Breast epithelium (tissue), 4 donors: ENCODE results near the gene DAB2IP. TPM values are rescaled to one million over a fixed set of nuclear protein-coding genes. Genes with fewer than 3 reads are reported as not detected.

ENCODE experiments used
- DNase-seq, 2 donors: peaks; one replicate each; pipeline ENCODE4 v3.0.0-alpha.2; 2019; ENCODE audit warnings: low spot score in 2 of 2
- H3K27ac ChIP-seq, 2 donors: fragments of 200-600 bp; sonication (generic) in 1 of 2; one replicate each; pipeline ENCODE4 v1.5.1; 2016 to 2019; ENCODE audit warnings: mild to moderate bottlenecking in 1 of 2
- H3K27me3 ChIP-seq, 2 donors: fragments of 200-600 bp; sonication (generic) in 1 of 2; one replicate each; pipeline versions ENCODE4 v1.5.1 to v1.6.0; 2017 to 2019; ENCODE audit warnings: control low read depth in 1 of 2, mild to moderate bottlenecking in 1 of 2
- H3K36me3 ChIP-seq: fragments of 200-600 bp; one replicate; pipeline ENCODE4 v1.5.1; 2019
- H3K4me1 ChIP-seq, 2 donors: fragments of 200-600 bp; sonication (generic); one replicate each; pipeline ENCODE4 v1.5.1; 2016 to 2019; ENCODE audit warnings: control low read depth in 1 of 2
- H3K4me3 ChIP-seq, 3 donors: fragments of 200-600 bp; sonication (generic); 1 replicate in 2 of 3; 2 replicates in 1 of 3; pipeline ENCODE4 v1.5.1; 2016 to 2019; ENCODE audit warnings: mild to moderate bottlenecking in 3 of 3, moderate library complexity in 2 of 3
- H3K9me3 ChIP-seq, 2 donors: fragments of 200-600 bp; sonication (generic) in 1 of 2; one replicate each; pipeline ENCODE4 v1.5.1; 2016 to 2019; ENCODE audit warnings: control low read depth in 1 of 2
- CTCF ChIP-seq, 3 donors: fragments of 450-650 bp; IDR thresholded peaks; one replicate each; pipeline ENCODE4 v1.5.1; 2016 to 2017; ENCODE audit warnings: antibody characterized with exemption in 3 of 3, mild to moderate bottlenecking in 3 of 3, moderate library complexity in 3 of 3
- POLR2A ChIP-seq: fragments of 450-650 bp; IDR thresholded peaks from one replicate; pipeline ENCODE4 v1.6.1; 2016; ENCODE audit warnings: antibody characterized with exemption, mild to moderate bottlenecking, moderate library complexity
- POLR2AphosphoS5 ChIP-seq, 3 donors: sonication (generic); formaldehyde crosslinking; IDR thresholded peaks; one replicate each; pipeline ENCODE4 v1.6.1; 2017; ENCODE audit warnings: antibody characterized with exemption in 3 of 3
- intact Hi-C: fragments of 100-400 bp; cut with DNase I; formaldehyde crosslinking; loops from one replicate; pipeline ENCODE4 v1.15.1; 2023; ENCODE audit warnings: low total_unique reads
- total RNA-seq, 3 donors: library from RNA; depleted of rRNA; stranded (reverse); fragments of >200 nt; gene quantifications; one replicate each; pipeline ENCODE4 v1.1.0, GENCODE V29; 2016

Gene DAB2IP
- total RNA-seq, 3 donors from 2014 or later: 16.0 to 56.0 (median 55.8) TPM

GRCh38 chr9:121773954-121774714, 122.7 kb downstream of the DAB2IP start:
- peak in 1 of 2 donors; percentile 28 for DNase-seq
- Histone ChIP-seq H3K36me3 (peaks cover 7% of the 10 kb centered on the region), H3K4me3 (no peak overlapping the region), H3K27ac (peak overlapping the region; percentile 29 to 69), H3K9me3 (no peaks in the 10 kb centered on the region), H3K4me1 (no peaks in the 10 kb centered on the region), H3K27me3 (no peaks in the 10 kb centered on the region)
- intact Hi-C loops: no loop called here
- TF ChIP-seq CTCF (IDR thresholded peaks at IDR 0.05): no peak
- TF ChIP-seq POLR2A: no peak
- TF ChIP-seq POLR2AphosphoS5 (IDR thresholded peaks at IDR 0.05): no peak

DNA sequence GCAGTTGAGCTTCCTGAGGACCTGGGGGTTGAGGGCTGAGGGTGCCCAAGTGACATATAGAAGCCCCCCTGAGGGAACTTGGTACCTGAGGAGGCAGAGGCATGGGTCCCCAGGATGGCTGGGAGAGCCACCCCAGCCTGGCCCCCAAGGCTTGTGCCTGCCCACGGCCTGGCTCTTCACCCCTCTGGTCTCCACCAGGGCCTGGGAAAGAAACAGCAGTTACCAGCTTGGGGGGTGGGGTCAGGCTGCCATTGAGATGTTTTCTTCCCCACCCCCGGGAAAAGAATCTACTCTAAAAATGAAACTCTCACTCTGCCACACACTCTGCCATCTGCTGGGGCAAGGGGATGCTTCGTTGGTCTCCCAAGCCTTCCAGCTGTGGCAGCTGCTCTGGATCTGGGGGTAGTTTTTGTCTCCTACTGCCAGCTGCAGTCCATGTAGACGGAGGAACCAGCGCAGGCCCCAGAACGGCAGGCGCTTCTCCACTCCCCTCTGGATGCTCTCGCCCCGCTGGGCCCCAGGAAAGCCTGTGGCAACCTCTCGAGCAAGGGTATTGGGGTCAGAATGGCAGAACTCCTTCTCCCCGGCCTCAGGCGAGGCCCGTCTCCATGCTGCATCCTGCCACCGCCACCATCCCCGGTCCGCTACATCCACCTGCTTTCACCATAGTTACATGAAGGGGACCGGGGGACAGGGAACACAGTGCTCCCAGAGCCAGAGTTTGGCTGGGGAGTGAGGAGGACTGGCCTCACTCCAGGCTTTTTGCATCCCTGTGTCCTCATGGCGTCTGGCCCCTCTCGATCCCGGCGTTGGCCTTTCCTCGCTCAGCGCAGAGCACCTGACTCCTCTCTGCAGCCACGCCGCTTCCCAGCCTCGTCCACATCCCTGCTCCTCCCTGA, 123.5 kb downstream of the DAB2IP start:
- H3K27me3 ChIP-seq: no peaks in the 10 kb centered on the region
- no peaks in the 10 kb centered on the region for H3K4me1 ChIP-seq
- H3K9me3 ChIP-seq: no peaks in the 10 kb centered on the region
- peak in 1 of 2 donors; percentile 43 for DNase-seq
- peaks cover 7% of the 10 kb centered on the region for H3K36me3 ChIP-seq
- intact Hi-C loops: no loop called here
- no peak overlapping the region for H3K27ac ChIP-seq
- no peak overlapping the region for H3K4me3 ChIP-seq
- TF ChIP-seq CTCF (IDR thresholded peaks at IDR 0.05) (no peak), POLR2AphosphoS5 (IDR thresholded peaks at IDR 0.05) (no peak), POLR2A (no peak)

DNA sequence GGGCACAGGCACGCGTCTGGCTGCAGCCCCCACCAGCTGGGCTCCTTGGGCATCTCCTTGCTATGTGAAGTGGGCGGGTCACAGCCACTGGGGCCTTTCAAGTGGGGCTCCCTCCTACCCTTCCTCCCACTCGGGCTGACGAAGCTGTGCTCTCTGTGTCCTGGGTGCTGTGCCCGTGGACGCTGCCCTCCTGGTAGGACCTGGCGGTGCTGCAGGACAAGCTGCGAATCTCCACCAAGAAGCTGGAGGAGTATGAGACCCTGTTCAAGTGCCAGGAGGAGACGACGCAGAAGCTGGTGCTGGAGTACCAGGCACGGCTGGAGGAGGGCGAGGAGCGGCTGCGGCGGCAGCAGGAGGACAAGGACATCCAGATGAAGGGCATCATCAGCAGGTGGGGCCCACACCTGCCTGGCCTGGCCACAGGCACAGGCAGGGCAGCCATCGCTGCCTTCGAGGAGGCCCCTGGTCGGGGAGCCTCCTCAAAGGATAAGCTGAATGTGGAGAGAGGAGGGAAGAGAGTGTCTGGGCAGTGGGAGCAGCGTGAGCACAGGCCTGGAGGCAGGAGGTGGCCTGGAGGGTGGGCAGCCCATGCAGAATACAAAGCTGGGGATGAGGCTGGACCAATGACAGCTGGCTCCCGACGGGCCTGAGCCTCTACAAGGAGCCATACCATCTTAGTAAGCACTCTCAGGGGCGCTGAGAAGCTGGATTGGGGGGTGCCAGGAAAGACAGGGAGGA, 124.7 kb downstream of the DAB2IP start:
- Histone ChIP-seq H3K36me3 (peaks cover 7% of the 10 kb centered on the region), H3K27ac (no peak overlapping the region), H3K4me3 (no peak overlapping the region), H3K4me1 (no peaks in the 10 kb centered on the region), H3K27me3 (no peaks in the 10 kb centered on the region), H3K9me3 (no peaks in the 10 kb centered on the region)
- DNase-seq: no peak
- intact Hi-C loops: no loop called here
- TF ChIP-seq CTCF (IDR thresholded peaks at IDR 0.05): no peak
- TF ChIP-seq POLR2AphosphoS5 (IDR thresholded peaks at IDR 0.05): no peak
- no peak for TF ChIP-seq POLR2A

DNA sequence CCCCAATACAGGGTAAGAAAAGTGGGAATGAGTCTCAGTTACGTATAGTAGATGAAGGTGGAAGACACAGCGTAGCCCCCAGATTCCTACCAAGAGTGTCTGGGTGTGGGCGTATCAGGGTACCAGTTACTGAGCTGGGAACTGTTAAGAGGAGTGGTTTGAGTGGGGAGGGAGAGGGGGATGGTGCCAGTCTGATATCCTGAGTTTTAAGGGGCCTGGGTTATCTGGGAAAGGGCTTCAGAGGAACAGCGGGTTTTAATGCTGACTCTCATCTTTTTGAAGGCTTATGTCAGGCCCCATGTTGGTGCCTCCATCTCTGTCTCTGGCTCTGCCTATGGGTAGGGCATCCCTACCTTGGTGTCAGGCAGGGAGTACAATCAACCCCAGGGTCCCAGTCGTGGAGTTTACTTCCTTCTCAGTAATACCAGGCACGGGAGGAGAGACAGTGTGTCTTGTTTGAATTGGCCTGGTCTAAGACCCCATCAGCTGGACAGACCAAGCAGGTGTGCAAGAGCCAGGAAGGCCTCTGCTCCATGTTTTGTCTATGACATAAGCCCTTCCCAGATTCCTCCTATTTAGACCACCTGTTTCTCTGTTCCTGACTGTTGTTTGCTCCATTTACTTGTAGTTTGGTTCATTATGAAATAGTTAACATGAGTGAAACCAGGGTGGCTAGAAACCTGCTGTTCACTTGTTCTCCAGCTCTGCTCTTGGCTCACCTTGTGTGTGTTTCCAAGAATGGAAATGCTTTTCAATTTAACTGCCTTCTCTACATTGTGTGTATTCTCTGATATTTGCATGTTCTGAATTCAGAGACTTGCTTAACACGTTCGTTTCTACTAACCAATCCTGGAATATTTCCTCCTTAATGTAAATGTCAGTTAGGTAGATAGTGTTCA, 125.6 kb downstream of the DAB2IP start:
- Histone ChIP-seq H3K9me3 (no peaks in the 10 kb centered on the region), H3K36me3 (peaks cover 11% of the 10 kb centered on the region), H3K27me3 (no peaks in the 10 kb centered on the region), H3K27ac (no peak overlapping the region), H3K4me1 (no peaks in the 10 kb centered on the region), H3K4me3 (no peak overlapping the region)
- intact Hi-C loops: no loop called here
- no peak for DNase-seq
- TF ChIP-seq CTCF (IDR thresholded peaks at IDR 0.05) (no peak), POLR2A (no peak), POLR2AphosphoS5 (IDR thresholded peaks at IDR 0.05) (no peak)
